ENCODE results near the gene LRCH3.

The LRCH3 gene

DNA sequence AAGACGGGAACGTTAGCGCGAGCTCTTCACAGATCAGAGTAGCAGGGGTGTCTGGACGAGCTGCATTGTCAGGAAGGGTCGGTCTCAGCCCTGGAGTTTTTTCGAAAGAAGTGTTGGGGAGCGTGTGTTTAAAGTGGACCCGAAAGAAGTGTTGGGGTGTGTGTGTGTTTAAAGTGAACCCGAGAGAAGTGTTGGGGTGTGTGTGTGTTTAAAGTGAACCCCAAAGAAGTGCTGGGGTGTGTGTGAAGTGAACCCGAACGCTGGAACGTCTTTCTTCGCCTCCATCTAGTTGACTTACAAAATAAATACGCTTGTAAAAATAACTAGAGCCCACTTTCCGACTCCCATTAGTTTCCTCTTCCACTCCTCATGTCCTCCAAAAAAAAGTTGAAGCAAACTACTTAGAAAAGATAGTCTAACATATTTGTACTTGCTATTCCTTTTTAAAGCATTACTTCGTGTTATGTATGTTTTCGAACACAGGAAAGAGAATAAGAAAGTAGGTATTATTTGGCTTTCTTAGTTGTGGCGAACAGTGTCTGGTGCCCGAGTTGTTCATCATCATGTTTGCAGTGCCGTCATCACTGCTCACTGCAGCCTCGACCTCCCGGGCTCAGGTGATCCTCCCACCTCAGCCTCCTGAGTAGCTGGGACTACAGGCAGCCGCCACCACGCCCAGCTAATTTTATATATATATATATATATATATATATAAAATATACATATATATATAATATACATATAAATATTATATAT is 1.0 kb downstream of the LRCH3 start:
- peak in 1 of 2 donors; percentile 18 for DNase-seq (ENCODE audit: low read depth in 1 of 2, low spot score in 1 of 2)

DNA sequence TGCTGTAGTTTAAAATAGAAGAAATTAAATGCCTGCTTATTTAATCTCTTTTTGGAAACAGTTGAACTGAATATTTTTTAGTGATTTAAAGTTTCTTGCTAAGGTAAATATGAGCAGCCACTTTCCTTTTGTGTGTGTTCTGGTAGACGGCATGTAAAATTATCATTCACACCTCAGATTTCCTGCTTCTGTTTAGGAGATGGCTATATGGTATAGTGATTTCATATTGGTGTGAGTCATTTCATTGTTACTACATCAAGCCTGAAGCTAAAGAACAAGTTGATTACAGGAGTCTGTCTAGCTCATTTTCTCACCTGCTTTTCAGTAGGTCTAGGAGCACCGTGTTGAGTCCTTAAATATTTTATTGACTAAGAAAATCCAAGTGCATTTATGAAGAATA is 2.2 kb downstream of the LRCH3 start:
- no peak for DNase-seq (ENCODE audit: low read depth in 1 of 2, low spot score in 1 of 2)

DNA sequence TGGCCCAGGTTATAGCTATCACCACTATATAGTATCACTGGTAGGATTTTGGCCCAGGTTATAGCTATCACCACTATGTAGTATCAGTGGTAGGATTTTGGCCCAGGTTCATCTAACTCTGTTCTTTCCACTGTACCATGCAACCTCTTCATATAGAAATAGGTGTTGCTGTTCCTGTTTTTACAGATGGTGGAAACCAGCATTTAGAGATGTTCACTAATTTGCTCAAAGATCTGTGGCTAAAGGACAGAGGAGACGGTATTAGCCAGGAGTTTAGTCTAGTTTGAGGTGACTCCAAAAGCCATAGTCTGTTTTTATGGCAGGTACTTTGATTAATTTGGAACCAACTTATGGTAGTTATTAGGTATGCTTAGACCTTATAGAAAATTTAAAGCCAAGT is 3.1 kb downstream of the LRCH3 start:
- DNase-seq (ENCODE audit: low read depth in 1 of 2, low spot score in 1 of 2), result no peak

DNA sequence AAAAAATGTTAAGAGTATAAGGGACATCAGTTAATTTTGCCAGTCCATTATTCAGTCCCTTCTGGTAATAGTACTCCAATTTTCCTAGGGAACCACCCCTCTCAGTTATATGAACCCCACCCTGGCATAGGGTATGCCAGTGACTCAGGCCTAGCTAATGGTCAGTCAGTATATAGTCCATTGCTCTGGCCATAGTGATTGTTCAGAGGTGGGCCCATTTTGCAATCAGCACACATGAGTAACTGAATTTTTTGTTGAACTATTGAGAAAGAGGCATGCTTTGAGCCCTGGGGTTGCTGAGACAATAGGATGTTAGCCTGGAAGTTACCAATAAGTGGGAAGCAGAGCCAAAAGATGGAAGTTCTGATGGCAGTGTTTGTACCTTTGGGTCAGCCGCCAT is 4.1 kb downstream of the LRCH3 start:
- no peak for DNase-seq (ENCODE audit: low read depth in 1 of 2, low spot score in 1 of 2)

DNA sequence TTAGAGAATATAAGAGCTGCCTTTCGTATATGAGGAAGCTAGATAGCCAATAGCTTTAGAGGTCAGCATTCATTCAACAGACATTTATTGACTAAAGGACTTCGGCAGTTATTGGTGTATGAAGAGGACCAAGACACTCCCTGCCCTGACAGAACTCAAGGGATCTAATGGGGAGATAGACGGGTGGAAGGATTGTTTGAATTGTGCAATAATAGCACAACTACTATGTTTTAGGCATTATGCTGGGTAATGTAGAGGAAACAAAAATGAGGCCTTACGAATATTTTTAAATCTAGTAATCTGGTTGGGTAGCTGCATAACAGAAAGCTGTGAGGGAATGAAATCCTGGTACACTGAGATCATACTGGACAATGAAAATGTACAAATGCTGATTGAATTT is 5.0 kb downstream of the LRCH3 start:
- DNase-seq (ENCODE audit: low read depth in 1 of 2, low spot score in 1 of 2), result no peak

DNA sequence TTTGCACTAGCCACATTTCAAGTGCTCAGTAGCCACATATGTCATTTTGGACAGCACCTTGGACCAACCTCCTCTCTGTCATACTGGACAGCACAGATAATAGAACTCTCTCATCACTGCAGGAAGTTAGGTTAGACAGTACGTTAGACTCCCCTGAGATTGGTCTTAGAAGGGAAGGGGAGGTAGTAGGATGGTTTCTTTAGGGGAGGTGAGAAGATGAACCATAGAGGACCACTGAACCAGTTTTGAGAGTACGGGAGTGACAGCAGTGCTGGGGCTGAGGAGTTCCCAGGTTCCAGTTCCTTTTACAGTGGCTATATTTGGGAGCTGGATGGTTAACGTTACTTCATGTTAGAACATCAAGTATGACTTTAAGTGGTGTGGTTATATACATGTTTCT is 7.8 kb downstream of the LRCH3 start:
- DNase-seq (ENCODE audit: low read depth in 1 of 2, low spot score in 1 of 2), result no peak

DNA sequence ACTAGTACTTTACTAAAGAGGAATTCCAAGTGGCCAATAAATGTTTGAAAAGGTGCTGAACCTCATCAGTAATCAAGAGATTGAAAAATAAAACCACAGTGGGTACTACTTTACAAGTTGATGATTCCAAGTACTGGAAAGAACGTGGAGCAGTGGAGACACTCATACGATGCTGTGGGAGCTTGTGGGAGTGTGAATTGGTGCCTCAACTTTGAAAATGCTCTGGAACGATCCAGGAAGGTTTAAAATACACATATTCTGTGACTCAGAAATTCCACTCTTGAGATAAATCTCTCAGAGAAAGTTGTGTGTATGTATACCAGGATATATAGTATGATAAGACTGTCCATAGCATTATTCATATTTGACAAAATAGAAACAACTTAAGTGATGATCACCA is 9.3 kb downstream of the LRCH3 start:
- DNase-seq (ENCODE audit: low read depth in 1 of 2, low spot score in 1 of 2), result no peak

DNA sequence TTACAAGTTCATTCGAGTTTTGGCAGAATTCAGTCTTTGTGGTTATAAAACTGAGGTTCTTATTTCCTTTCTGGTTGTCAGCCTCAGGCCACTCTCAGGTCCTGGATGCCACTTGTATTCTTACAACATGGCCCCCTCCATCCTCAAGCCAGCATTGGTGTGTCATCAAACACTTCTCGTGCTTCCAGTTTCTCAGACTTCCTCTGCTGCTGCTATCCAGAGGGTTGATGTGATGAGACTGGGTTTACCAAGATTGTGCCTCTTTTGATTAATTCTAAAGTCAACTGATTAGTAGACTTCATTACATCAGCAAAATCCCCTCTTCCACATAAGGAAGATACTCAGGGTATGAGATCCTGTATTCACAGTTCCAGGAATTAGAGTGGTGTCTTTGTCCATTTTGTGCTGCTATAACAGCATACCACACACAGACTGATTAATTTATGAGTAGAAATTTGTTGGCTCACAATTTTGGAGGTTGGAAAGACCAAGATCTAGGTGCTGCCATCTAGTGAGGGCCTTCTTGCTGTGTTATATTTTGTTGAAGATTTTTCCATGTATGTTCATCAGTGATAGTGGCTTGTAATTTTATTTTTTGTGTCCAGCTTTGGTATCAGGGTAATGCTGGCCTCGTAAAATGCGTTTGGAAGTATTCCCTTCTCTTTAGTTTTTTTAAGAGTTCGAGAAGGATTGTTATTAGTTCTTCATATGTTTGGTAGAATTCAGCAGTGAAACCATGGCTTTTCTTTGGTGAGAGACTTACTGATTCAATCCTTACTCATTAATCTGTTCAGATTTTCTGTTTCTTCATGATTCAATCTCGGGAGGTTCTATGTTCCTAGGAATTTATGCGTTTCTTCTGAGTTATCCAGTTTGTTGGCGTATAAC is 11.1 kb downstream of the LRCH3 start:
- no peak for DNase-seq (ENCODE audit: low read depth in 1 of 2, low spot score in 1 of 2)

DNA sequence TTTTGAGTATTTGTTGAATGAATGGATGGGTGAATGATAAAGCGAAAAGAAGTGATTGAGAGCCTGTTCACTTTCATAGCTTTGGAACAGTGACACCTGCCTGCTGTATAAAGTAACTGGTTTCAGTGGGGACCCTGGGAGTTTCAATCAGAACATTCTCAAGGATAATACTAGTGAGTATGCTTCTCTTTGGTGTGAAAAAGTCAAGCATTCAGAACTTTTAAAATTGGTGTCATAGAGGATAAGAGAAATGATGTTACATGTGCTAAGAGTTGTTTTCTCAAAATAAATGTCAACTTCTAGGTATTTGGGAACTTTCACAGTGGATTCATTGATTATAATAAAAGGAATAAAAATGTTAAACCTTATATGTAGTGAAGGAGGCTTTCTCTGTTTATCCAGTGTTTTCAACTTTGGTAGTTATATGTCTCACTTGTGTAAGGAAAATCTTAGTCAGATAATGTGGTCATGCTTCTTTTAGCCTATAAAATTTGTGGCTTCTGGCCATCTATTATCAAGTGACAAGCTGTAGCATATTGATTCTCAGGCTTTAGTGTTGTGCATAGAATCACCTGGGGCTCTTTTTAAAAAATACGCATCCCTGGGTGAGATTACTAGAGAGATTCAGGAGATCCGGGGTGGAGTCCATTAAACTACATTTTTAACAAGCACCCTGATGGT is 11.9 kb downstream of the LRCH3 start:
- no peak for DNase-seq (ENCODE audit: low read depth in 1 of 2, low spot score in 1 of 2)

DNA sequence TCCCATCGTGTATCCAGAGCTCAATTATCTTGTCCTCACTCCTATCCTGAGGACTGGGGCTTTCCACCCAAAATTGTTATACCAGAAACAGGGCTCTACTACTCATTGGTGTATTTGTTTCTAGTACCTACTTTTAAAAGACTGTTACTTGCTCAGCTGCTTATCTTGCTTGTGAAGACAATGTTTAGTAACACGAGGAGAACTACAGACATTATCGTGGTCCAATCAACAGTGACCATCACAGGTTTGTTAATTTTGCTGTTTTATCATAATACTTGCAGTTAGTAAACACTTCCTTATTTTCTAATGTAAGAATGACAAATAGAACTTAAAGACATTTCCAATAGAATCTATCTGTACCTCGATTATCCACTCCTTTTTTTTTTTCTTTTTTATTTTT is 13.5 kb downstream of the LRCH3 start:
- no peak for DNase-seq (ENCODE audit: low read depth in 1 of 2, low spot score in 1 of 2)

DNA sequence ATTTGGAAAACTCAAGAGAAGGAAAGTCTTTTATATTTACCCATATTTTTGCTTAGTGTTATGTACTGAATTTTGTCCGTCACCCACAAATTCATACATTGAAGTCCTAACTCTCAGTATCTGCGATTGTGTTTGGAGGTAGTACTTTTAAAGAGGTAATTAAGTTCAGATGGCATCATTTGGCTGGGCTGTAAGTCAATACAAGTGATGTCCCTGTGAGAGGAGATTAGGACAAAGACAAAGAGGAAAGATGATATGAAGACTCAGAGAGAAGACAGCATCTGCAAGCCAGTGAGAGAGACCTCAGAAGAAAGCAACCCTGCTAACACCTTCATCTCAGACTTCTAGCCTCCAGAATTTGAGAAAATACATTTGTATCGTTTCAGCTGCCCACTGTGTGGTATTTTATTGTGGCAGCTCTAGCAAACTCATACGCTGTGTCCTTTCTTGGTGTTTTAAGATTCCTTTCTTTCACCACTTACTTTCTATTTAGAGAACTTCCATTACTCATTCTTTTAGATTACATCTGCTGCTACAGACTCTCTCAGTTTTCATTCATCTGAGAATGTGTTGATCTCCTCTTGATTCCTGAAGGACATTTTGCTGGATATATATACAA is 17.0 kb downstream of the LRCH3 start:
- DNase-seq (ENCODE audit: low read depth in 1 of 2, low spot score in 1 of 2), result no peak

DNA sequence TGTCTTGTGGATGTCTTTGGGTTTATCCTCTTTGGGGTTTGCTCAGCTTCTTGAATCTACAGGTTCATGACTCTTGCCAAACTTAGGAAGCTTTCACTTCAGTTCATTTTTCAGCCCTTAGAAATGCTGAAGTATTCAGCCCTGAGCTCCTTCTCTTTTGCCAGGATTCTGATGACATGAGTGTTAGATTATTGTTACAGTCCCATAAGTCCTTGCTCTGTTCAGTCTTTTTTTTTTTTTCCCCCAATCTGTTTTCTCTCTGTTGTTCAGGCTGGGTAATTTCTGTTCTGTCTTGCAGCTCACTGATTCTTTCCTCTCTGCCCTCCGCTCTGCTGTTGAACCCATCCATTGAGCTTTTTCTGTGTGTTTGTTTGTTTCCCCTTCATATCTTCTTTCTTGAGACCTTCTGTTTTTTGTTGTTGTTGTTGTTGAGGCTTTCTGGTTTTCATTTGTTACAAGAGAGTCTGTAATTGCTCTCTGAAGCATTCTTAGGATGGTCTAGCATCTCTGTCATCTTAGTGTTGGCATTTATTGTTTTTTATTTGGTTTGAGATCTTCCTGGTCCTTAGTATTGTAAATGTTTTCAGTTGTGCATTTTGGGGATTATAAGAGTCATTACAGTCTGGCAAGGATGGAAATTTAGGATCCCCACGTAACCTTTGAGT is 18.4 kb downstream of the LRCH3 start:
- DNase-seq (ENCODE audit: low read depth in 1 of 2, low spot score in 1 of 2), result no peak

DNA sequence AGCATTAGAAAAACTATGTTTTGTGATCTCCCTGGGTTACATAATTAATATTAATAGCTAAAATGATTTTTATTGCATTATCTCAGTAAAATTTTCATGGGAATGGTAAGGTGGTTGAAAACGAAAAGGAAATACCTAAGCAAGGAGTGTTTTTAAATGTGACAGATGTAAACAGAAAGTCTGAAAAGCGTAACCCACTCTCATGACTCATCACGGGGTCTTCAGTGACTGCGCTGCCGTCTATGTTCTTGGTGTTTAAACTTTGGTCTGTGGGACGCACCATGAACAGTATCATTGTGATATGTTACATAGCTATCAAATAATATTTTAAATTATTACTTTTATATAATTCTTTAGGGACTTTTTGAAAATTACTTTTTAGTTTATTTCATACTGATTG is 19.8 kb downstream of the LRCH3 start:
- DNase-seq (ENCODE audit: low read depth in 1 of 2, low spot score in 1 of 2), result no peak

DNA sequence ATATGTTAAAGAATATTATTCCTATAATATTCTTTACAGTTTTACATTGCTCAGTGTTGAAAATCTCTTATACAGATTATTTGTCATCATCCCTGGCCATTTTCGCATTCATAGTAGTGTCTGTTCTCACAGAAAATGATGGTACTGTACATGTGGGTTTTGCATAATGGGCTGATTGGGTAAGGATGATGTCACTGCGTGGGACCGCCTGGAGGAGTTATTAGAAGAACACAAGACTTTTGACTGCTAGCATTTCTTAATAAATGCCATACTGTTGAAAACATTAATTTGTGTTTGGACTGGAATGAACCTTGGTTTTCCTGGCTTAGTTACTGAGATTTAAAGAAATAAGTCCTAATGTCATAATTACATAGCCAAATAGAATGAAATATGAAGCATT is 20.3 kb downstream of the LRCH3 start:
- no peak for DNase-seq (ENCODE audit: low read depth in 1 of 2, low spot score in 1 of 2)

DNA sequence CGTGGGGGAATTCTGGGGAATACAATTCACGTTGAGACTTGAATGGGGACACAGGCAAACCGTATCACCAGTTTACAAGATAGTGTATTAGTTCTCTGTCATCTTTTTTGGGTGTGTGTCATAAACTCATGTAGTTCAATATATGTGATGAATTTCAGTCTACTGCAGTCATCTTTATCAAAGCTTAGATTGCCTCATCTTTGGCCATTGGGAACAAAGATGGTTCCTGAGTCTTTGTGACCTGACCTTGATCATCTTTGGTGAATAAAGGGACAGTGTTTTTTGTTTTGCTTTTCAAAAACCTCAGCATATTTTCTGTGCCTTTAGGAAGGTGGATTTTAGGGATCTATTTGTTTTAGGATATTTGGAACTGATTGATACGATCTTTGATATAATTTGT is 23.3 kb downstream of the LRCH3 start:
- DNase-seq (ENCODE audit: low read depth in 1 of 2, low spot score in 1 of 2), result no peak

DNA sequence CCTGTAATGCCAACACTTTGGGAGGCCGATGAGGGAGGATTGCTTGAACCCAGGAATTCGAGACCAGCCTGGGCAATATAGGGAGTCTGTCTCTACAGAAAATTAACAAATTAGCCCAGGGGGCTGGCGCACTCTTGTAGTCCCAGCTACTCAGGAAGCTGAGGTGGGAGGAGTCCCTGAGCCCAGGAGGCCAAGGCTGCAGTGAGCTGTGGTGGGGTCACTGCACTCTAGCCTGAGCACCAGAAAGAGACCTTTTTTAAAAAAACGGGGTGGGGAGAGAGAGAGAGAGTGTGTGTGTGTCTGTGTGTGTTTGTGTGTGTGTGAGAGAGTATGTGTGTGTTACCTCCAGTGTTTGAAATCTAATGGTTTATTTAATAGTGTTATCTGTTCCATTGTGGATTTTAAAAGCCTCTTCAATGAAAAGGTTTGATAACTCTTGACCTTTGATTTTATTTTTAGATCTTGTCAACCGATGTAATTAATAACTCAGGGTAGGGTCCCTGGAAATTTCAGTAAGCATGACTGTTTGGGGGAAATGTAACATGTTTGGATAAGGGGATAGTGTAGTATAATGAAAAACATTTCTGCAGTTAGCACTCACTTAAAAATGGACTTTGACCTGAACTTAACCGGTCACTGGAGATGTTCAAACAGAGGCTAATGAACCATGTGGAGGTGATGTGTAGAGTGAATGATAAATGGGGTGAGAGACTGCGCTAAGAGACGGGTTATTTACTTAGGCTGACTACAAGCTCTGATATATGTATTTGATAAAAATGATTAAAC is 29.7 kb downstream of the LRCH3 start:
- DNase-seq (ENCODE audit: low read depth in 1 of 2, low spot score in 1 of 2), result no peak

DNA sequence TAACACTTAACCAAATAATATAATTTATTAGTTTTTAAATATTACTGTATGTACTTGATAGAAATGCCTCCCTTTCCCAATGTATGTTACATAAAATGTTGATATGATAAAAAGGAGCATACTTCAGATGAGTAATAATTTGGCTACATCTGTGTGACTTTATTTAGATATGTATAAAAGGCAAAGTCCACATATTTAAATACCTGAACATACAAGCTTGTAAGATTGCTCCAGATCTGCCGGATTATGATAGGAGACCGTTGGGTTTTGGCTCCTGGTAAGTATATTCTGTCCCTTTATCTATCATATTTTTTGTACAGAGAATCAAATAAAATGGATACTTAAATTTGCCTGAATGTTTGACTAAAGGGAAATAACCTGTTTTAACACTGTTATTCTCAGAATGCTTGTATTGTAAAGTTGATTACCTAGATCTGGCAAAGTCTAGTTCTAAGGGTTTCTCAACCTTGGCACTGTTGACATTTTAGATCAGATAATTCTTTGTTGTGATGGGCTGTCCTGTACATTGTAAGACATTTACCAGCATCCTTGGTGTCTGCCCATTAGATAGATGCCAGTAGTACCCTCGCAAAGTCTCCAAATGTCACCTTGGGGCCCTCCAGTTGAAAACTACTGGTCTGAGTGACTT is 38.5 kb downstream of the LRCH3 start:
- no peak for DNase-seq (ENCODE audit: low read depth in 1 of 2, low spot score in 1 of 2)

DNA sequence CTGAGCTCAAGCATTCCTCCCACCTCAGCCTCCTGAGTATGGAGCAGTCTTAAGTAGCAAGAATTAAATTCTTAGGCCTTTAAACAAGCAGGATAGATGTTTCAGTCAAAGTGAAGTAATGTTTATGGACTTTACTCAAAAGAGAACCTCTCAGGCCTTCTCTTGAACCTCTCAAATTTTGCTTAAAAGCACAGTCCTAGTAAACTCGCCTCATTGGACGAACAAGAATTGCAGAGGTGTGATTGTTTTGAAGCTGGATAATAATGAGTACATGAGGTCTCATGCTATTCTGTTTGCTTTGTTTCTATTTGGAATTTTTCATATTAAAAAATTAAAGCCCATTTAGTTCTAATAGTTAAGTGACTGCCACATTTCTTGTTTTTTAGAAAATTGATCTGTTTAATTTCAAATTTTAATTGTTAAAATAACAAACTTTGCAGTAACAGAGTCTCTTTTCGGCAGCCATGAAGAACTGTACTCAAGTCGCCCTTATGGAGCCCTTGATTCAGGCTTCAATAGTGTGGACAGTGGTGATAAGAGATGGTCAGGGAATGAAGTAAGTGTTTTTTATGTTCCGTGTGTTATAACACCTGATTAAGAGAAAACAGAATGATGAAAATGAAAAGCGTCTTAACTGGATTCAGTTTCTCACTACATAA is 39.4 kb downstream of the LRCH3 start:
- DNase-seq (ENCODE audit: low read depth in 1 of 2, low spot score in 1 of 2), result no peak

DNA sequence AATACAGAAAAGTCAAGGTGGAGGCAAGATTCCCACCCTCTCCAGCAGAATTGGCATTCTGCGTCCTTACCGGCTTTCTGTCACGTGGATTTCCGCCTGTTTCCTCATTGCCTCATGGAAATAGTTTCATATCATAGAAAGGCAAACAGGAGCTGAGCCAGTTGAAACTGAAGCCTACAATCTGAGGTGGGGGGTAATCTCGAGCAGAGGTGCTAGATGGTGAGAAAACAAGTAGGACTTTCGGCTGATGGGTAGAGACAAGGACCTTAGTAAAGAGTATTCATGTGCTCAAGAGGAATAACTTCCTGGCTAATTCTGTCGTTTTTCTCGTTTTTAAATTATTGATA is 39.9 kb downstream of the LRCH3 start:
- no peak for DNase-seq (ENCODE audit: low read depth in 1 of 2, low spot score in 1 of 2)
